GM19452 (cell line): ENCODE measurements around the gene MEIS2.

Source experiments
- ATAC-seq: cut with Tn5 transposase; IDR thresholded peaks from one replicate; pipeline ENCODE4 v1.9.1; 2021; ENCODE audit not compliant: unreplicated experiment

MEIS2 gene

DNA sequence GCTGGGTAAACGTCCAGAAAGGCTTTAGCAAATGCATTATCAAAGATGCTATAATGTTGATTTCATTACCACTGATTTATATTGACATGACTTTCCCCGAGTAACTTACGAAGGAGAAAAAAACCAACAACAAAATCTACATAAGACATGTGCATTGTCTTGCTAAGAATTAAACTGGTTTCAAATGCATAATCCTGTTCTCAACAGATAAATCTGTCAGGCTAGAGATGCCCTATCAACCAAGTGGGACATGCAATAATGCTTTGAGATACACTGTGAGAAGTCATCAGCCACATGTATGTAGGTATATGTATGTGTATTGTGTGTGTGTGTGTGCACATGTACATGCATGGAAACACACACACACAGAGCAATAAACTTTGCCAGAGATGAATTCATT lies 195.6 kb downstream of the MEIS2 start:
- no peak for ATAC-seq

DNA sequence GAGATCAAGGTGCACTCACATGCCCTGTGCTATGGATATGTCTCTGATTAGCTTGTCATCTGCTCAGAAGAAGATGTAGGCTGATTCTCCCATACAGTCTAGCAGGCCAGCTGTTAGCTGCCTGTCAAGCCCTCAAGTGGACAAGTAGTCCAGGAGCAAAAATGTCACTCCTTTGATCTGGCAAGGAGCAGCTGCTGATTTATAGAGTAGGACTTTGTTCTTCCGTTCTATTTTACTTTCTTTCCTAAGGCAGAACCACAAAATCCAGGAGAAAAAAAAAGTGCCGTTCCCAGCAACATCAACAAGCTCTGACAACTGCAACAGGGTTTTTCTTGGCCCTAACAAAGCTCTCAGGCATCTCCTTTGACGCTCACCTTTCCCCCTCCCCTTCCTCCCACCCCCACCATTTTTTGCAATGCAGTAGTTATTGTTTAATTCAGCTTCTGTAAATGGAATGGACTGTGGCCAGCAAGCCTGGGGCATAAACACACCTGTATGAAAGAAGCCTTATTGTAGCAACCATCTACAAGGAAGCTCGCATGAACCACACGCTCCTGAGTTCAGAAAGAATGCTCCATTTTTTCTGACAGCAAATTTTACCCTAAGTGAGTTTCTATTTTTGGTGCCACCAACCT lies 196.3 kb downstream of the MEIS2 start:
- no peak for ATAC-seq

DNA sequence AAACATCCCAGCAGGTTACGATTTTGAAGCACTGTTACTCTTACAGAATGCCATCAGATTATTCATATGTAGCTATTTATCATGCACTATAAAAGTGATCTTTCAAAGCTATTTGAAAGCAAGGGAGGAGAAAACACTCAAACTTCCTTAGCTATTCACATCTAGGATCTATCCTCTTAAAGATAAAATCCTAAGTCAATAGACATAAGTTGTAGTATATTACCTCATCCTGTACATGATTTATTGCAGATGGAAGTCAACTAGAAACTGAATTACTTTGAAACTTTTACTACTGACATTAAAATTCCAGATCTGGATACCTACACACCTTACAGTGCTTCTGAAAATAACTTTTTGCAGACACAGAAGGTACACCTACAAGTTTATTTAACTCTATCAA lies 197.2 kb downstream of the MEIS2 start:
- no peak for ATAC-seq

DNA sequence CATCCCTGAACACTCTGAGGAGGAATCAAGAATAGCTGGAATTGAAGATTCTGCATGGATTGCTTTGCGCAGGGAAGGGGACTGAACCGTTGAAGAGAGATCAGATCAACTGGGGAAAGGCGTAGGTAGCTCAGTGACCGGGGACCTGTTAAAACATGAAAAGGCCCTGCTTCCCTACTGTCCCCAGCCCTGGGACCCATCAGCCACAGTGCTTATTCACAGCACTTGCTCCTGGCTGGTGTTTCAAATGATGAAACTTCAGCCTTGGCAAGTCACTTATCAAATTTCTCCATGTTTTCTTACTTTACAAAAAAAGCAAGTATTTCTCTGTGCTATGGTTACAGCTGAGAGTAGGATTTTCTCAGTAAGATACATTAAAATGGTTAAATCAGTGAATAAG lies 199.3 kb downstream of the MEIS2 start:
- no peak for ATAC-seq

DNA sequence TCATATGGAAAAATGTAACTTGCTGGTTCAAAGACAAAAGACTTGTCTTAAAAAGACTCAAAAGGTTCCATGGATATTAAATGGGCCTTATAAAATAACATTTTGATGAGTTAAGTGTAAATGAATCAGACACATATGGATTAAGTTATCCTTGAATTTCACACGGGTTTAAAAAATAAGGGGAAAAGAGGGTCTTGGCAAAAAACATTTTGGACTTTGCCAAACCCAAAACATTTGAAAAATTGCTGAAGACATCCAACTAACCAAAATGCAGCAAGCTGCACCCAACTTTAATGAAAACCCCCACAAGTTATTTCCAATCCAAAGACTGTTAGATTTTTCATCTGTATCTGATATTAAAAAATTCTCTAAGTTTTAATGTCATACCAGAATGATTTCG lies 200.7 kb downstream of the MEIS2 start:
- no peak for ATAC-seq

DNA sequence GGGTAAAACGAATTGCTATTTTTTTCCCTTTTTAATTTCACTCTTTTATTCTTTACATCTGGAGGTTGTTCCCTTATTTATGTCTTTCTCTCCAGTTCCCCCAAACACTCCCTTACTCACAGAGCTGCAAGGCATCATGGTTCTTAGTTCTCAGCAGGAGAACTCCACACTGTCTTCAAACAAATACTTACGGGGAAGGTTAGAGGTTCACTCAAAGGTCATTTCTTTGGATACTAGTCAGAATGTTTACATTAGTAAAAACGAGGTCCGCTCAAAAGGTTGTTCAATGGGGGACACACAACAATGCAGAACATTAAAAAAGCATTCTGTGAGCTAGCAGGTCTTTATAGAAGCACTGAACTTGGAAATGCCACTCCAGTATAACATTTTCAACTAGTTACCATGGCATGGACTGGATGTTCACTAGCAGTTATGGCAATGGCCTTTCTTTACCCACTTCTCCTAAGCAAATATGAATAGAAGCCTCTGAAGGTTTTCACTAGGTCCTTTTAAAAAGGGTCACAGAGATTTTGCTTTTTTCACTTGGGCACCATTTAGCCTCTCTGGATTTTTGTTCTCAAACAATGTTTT lies 201.7 kb downstream of the MEIS2 start:
- no peak for ATAC-seq

DNA sequence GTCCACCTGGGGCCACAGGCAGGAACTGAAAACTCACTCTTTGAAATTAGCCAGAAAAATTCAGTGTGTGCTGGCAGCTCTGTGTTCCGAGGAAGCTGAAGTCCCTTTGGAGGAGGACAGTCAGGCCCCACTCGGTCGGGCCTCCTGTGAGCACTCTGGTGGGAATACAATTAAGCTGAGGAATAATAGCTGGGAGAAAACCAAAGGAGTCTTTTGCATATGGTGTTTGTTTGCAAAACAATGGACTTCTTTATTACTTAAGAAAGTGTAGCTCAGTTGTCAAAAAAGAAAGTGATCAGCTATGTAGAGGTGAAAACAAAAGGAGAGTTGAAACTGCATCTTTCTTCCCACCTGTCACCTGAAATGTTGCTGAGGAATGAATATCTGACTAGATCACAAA lies 202.5 kb downstream of the MEIS2 start:
- ATAC-seq, result no peak

DNA sequence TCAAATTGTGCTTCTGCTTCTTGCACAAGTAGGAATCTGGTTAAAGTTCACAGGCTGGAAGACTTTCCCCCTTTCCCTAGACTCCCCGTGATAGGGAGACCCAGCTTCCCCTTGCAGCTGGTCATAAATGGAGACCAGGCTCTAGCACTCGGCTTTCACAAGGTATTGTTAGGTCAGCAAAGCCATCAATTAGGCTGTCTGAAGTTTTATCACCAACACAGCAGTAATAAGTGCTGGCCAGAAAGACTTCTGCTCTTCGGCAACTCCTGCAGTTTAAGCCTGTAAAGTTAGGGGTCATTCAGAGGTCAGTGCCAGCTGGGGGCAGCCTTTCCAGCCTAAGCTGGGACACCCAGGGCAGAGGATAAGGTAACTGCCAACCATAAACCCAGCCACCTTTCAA lies 203.4 kb downstream of the MEIS2 start:
- ATAC-seq, result no peak

DNA sequence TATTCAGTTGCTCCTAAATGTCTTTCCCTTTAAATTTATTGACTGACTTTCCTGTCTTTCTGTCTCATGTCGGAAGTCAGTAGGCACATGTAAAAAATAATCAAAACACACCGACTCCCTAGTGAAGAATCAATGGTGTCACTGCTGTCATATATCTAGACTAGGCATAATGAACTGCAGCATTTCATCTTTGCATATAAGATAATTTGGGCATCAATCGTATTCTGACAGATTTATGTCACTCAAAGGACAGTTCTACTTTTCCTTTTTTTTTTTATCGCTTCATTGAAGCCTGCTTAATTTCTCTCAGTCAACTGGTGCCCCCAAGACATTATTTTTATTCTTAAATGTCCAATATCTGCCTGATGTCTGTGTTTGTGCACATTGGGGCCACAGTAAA lies 206.3 kb downstream of the MEIS2 start:
- ATAC-seq, result no peak

DNA sequence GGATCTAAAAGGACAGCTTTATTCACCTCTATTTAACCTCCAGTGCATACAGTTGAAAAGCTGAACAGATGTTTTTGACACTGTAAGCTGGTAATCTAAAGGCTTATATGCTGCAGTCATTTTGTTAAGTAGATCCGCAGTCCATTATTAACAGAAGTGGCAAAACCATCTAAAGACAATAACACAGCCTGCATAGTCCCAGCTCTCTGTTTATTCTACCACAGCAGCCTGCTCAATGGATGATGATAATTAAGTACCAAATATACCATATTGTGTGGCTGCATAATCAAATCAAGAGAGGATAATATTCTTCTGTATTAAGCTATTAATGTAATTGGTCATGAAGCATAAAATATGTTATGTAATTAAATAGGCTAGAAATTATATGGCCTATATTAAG lies 207.1 kb downstream of the MEIS2 start:
- ATAC-seq, result no peak

DNA sequence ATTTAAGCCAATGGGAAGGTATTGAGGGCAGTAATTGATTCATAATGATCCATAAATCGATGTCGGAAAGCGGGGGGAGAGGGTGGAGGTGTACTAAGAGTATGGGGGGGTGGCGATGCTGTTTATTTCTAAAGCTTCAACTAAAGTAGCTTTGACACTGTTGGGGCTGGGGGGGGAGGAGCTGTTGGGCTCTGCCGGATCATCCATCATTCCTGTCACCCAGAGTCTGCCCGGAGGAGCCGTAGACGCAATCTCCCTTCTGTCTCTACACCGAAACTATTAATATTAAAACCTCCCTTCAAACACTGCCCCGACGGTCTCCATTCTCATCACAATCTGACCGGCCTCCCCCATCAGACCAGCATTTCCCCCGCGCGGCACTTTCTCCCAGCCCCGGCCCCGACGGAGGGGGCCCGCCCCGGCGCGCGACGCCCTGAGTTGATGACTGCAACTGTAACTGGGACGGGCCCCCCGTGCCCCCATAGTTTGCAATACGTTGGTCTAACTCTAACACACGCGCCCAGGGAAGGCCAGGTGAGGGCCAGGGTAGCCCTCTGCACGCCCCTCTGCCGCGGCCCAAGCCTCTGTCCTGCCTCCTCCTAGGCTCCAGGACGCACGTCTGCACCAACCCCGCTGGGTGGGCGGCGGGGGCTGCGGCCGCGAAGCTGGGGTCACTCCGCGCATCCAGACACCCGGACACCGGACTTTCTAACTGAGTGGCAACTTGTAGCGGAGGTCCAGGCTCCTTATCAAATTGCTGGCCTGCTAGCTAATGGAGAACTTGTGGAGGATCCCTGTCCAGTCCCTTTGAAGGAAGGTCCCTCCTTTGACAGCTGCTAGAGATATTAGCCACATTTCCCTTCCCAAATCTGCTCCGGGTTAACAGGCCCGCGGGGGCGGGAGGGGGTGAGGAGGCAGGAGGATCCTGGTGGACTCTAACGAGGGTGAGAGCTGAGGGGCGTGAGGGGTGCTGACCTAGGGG lies 212.0 kb downstream of the MEIS2 start:
- ATAC-seq, result no peak

DNA sequence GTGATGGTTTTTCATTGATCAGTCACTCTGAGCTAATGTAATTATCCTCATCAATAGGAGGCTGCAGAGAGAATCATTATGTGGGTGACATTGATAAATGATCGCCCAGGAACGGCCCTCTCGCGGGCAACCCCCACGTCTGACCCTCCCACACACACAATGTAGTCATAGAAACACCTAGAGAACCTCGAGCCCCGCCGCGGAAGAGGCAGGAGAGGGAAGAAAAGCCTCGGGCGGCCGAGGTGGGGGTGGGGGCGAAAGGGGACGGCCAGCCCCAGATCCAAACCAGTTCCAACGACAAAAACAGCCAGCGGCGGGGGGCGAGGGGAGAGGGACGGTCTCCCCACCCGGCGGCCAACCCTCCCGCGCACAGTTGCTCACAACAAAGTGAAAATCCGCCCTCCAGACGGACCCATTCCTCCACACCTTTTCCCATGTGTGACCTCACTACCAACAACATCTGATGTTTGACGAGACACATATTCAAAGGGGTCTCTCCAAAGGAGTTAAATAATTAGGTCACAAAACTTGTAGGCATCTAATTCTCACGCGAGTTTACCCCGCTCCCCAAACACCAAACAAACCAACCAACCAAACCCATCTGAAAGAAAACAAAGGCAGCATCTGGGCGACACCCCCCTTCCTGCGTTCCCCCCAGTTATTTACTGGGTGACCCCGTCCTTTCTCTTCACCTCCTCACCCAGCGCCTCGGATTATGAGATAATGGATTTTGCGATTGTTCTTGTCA lies 213.0 kb downstream of the MEIS2 start:
- no peak for ATAC-seq

DNA sequence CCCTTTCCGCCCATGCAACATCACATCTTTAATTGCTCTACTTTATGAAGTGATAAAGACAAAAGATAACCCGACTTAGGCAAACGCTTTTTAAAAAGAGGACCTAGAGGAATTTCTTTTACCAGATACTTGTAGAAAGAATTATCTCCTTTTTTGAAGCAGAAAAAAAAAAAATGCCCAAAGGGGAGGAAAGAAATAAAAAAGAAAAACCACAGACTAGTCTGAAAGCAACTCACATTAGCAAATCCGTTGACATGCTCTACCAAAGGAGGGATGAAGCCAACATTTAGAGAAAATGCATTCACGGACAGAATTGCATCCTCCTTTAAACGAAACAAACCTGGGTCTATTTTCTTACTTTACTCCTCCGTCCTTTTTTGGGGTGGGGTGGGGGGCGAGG lies 213.6 kb downstream of the MEIS2 start:
- ATAC-seq, result no peak

DNA sequence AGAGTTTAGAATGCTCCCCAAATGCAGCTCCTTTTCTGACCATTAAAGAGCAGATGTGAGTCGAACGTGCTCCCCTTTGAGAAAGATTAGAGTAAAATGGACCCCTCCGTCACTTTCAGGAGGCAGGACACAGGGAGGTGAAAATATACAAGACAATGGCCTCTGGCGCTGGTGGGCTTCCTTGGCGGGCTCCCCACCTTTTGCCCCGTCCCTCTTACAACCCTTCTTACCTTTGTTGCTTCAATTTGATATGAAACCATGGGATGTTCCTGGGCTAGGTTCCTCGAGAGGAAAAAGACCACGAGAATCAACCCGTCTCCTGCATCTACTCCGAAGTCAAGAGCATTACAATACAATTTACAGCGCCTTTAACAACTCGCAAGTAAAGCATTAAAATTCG lies 214.2 kb downstream of the MEIS2 start:
- no peak for ATAC-seq

DNA sequence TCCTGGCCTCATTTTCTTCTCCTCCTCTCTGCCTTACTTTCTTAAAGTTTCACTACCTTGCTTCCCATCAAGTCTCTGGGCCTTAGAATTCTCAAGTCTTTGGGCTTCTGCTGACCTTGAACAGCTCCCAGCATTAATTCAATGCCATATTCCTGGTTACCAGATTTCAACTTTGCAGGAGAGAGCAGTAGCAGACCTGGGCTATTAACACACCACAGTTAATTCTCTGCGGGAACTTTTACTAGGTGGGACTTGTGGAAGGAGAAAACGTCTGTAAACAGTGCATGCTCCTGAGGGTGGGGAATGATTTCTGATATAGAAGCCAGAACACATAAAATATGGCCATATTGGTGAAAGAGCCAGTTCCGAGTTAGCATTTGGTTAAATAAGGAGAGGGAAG lies 214.6 kb downstream of the MEIS2 start:
- no peak for ATAC-seq

DNA sequence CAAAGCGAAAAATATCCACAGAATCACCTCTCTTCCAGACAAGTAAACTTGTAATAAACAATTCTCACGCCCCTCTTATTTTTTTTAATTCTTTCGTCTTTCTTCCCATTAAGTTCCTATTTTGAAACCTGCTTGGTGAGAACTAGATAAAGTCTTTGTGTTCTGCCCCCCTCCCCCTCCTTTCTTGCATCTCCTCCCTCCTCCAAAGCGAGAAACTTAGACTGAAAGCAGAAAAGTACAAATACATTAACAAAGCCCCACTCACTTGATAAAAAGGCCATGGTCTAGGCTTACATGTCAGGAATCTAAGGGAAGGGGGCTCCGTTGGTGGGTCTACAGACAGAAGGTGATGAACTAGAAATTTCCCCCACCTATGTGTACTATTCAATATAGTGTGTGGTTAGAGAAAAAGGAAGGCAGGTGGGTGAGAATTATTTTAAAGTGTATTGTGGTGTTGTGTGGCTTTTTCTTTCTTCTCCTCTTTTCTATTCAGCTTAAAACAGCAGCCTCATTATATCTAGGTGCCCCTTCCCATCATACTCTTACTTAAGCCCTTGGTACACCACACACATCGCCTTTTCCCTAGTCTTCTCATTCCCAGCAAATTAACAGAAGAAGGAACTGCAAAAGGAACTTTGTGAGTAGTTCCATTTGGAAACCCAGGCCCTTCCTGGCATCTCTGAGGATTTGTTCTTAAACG lies 215.3 kb downstream of the MEIS2 start:
- no peak for ATAC-seq

DNA sequence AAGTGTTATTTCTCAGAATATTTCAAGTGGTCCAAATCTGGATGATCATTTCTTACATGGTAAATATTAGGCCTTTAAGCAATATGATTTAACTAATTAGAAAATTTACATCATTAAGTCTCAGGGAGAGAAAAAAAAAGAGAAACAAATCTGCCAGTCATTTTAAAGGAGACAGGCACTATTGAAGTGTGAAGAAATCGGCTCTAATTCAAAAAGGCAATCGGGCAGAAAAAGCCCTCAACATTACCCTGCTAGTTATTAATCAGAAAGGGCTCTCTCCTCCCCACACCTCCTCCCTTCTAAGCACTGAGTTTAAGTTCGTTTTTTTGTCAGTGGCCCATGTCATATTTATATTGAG lies 215.9 kb downstream of the MEIS2 start:
- ATAC-seq, result no peak

DNA sequence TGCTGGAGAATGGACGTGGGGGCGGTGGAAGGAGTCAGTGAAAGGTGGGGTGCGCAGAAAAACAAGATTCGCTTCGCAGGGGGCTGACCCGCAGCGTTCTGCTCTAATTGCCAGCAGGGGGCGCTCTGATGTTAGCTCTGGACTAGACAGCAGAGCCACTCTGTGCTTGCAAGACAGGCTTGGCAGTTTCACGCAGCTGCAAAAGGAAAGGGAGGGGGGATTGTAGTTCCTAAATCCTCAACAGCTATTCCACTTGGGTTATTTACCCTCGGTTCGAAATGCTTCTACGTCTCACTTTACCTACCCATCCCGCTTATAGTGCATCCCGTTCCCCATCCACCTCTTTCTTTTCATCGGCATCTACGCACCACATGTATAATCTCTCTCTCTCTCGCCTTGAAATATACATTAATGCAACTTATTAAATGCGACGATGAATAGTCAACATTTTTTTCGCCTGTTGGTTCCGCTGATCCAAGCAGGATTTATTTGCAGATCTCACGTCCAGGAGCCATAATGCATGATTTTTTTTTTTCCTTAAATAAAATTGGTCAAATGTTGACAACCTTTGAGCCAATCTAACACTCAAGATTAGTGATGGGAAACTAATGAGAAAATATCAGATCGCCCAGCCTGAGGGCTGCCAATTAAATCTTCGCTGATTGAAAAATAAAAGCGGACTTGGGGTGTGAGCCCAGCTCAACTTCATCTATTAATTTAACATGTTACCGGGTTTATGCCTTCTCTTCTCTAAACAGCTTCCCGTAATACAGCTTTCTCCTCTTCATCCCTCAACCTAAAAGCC lies 216.4 kb downstream of the MEIS2 start:
- ATAC-seq, result peak; percentile 84

DNA sequence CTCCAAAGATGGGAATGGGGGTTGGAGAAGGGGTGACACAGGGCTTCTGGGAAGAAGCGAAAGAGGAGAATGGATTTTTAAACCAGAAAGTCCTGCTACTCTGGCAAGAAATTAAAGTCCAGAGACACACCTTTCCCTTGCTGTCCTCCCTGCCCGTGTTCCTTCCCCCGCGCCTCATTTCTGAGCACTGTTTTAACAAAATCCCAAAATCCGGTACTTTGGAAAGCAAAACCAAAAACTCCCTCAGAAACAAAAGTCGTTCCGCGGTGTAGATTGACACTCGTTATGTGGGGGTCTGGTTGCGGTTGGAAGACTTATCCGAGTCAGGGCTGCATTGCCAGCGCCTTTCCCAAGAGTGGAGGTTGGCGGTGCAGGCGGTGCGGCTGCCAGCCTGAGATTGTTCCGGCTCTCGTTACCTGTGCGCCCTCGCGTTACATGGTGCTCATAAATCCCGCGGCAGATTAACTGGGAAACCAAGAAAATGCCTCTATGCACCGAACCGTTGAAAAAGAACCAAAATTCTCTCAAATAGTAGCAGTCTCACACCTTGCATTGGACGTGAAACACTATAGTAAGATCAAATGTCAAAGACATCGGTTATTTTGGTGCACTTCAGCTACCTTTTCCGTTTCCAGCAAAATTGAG lies 217.7 kb downstream of the MEIS2 start:
- no peak for ATAC-seq

DNA sequence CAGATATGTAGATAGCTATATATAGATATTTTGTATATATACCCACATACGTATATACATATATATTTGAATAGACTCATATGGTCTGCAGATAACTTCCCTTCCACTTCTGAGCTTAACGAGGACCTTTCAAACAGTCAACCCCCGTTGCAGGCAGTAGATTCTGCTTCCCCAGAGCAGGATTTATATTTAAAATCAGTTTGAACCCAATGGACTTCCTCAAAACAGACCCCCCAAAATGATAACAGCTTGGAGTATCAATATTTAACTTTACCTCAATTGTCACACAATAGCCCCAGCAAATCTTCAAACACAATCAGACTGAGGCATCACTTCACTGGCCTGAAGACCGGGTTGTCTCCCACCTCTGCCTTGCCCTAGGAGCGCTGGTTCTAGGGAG lies 218.3 kb downstream of the MEIS2 start:
- ATAC-seq, result no peak
